Karpas-422 (cell line): Measurements from ENCODE around the gene P2RY4. TPM values are rescaled to one million over a fixed set of nuclear protein-coding genes. Genes with fewer than 3 reads are reported as not detected.

Experiments used
- DNase-seq: peaks from one replicate; pipeline ENCODE4 v3.0.0-alpha.2; 2015
- H2AFZ ChIP-seq: fragments of 200-600 bp; sonication (generic); 2 replicates; pipeline ENCODE4 v1.6.1; 2014; ENCODE audit warnings: antibody characterized with exemption, low read length, mixed read lengths
- H3K27ac ChIP-seq: fragments of 200-600 bp; sonication (generic); 2 replicates; pipeline ENCODE4 v1.5.1; 2014; ENCODE audit warnings: mild to moderate bottlenecking, low read length, moderate library complexity
- H3K27me3 ChIP-seq: fragments of 200-600 bp; sonication (generic); 2 replicates; pipeline ENCODE4 v1.6.1; 2014; ENCODE audit warnings: low read length, mixed read lengths
- H3K36me3 ChIP-seq: fragments of 200-600 bp; sonication (generic); 2 replicates; pipeline ENCODE4 v1.6.1; 2014; ENCODE audit warnings: low read length, mixed read lengths; ENCODE audit not compliant: insufficient read depth
- H3K4me1 ChIP-seq: fragments of 200-600 bp; sonication (generic); 2 replicates; pipeline ENCODE4 v1.6.1; 2014; ENCODE audit warnings: mild to moderate bottlenecking, low read length, mixed read lengths
- H3K4me2 ChIP-seq: fragments of 200-600 bp; sonication (generic); 2 replicates; pipeline ENCODE4 v1.6.1; 2014; ENCODE audit warnings: low read length, low read depth, mild to moderate bottlenecking; ENCODE audit not compliant: poor library complexity, severe bottlenecking
- H3K4me3 ChIP-seq: fragments of 200-600 bp; sonication (generic); 2 replicates; pipeline ENCODE4 v1.5.1; 2014; ENCODE audit warnings: mild to moderate bottlenecking, antibody characterized with exemption, low read length, mixed read lengths
- H3K79me2 ChIP-seq: fragments of 200-600 bp; sonication (generic); 2 replicates; pipeline ENCODE4 v1.6.1; 2014; ENCODE audit warnings: mild to moderate bottlenecking, low read length, mixed read lengths
- H3K9ac ChIP-seq: fragments of 200-600 bp; sonication (generic); 2 replicates; pipeline ENCODE4 v1.6.0; 2014; ENCODE audit warnings: low read length
- H3K9me2 ChIP-seq: fragments of 200-600 bp; sonication (generic), shearing (Covaris generic); replicated peaks from 2 replicates; pipeline ENCODE4 v1.6.0; 2014; ENCODE audit warnings: mild to moderate bottlenecking, low read length, moderate library complexity; ENCODE audit not compliant: insufficient read depth
- H3K9me3 ChIP-seq: fragments of 300-700, 200-600 bp; sonication (generic); 2 replicates; pipeline ENCODE4 v1.6.1; 2014; ENCODE audit warnings: low read length, mixed read lengths
- H4K20me1 ChIP-seq: fragments of 200-600 bp; sonication (generic); 2 replicates; pipeline ENCODE4 v1.6.1; 2014; ENCODE audit warnings: mild to moderate bottlenecking, antibody characterized with exemption, low read length, low read depth; ENCODE audit not compliant: insufficient read depth
- total RNA-seq: library from RNA; depleted of rRNA; stranded (reverse); fragments of >200 nt; shearing (Covaris generic); gene quantifications from 2 replicates; pipeline ENCODE4 v1.2.3, GENCODE V29; 2014; ENCODE audit warnings: low replicate concordance; rRNA removed

Gene P2RY4
- not detected in 2 replicates for total RNA-seq

DNA sequence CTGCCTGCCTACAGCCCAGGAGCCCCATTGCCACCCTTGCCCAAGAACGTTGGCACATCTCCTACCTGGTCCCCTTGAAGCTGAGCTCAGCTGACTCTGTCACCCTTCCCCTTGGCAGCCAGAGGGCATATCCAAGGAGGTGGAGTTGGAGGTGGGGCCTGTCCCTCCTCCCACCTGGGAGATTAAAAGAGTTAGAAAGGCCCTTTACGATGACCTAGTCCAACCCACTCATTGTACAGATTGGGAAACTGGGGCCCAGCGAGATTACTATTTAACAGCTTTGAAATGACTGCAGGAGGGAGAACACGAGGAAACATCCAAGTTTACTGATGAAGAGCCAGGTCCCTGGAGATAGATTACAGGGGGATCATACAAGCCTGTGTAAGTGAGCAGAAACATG is at the start of gene P2RY4:
Gene P2RY4 (minus strand): TSS at position 101 of the 400 bp plus-strand sequence. CDS start 580 bp downstream, outside the sequence.
- Histone ChIP-seq H3K4me2 (no peak within 1 kb of the TSS), H3K9me3 (no peaks in the 10 kb centered on the region), H3K4me1 (no peaks in the 10 kb centered on the region), H3K4me3 (no peak within 1 kb of the TSS), H3K27ac (no peak within 1 kb of the TSS), H3K79me2 (no peaks in the 10 kb centered on the region), H3K9me2 (no peaks in the 10 kb centered on the region), H4K20me1 (no peaks in the 10 kb centered on the region), H3K27me3 (no peaks in the 10 kb centered on the region), H3K9ac (no peak within 1 kb of the TSS), H3K36me3 (no peaks in the 10 kb centered on the region), H2AFZ (no peak within 1 kb of the TSS)
- DNase-seq, result no peak

DNA sequence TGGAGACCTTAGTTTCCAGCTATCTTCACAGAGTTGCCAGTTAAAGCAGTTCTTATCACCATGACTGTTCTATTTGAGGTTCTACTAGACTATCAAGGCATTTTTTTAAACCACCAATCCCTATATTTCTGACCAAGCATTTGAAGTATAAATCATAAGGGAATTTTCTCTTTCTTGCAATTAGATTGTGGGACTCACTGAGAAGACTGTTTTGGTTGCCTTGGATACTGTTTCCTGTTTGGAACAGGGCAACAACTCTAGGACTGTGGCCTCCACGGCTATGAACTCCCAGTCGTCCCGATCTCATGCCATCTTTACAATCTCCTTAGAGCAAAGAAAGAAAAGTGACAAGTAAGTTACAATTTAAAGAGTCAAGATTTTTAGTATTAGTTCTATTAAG is 41.7 kb upstream of the P2RY4 start:
- Histone ChIP-seq H4K20me1 (no peaks in the 10 kb centered on the region), H3K9me3 (no peaks in the 10 kb centered on the region), H3K9ac (no peak overlapping the region), H2AFZ (no peak overlapping the region), H3K79me2 (peaks cover 15% of the 10 kb centered on the region), H3K4me1 (no peaks in the 10 kb centered on the region), H3K36me3 (peaks cover 41% of the 10 kb centered on the region; the same call in 1 of the 2 replicates), H3K4me2 (no peak overlapping the region), H3K27me3 (no peaks in the 10 kb centered on the region), H3K27ac (no peak overlapping the region), H3K9me2 (no peaks in the 10 kb centered on the region), H3K4me3 (no peak overlapping the region)
- no peak for DNase-seq

DNA sequence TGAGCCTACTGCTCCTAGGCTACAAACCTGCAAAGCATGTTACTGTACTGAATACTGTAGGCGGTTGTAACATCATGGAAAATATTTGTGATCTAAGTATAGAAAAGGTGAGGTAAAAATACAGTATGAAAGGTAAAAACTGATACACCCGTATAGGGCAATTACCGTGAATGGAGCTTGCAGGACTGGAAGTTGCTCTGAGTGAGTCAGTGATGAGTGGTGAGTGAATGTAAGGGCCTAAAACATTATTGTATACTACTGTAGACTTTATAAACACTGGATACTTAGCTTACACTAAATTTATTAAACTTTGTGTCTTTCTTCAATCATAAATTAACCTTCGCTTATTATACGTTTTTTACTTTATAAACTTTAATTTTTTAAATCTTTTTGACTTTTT is 33.6 kb upstream of the P2RY4 start:
- H3K4me1 ChIP-seq, result peaks cover 28% of the 10 kb centered on the region
- peaks cover 10% of the 10 kb centered on the region; the same call in 1 of the 2 replicates for H3K36me3 ChIP-seq
- no peaks in the 10 kb centered on the region for H3K9me2 ChIP-seq
- no peaks in the 10 kb centered on the region for H3K27me3 ChIP-seq
- H3K4me2 ChIP-seq, result no peak overlapping the region
- peaks cover 58% of the 10 kb centered on the region for H3K79me2 ChIP-seq
- DNase-seq, result no peak
- H3K4me3 ChIP-seq, result no peak overlapping the region
- no peak overlapping the region for H3K27ac ChIP-seq
- no peaks in the 10 kb centered on the region for H3K9me3 ChIP-seq
- no peak overlapping the region for H3K9ac ChIP-seq
- peak overlapping the region; percentile 16; the same call in 1 of the 2 replicates for H2AFZ ChIP-seq
- H4K20me1 ChIP-seq, result no peaks in the 10 kb centered on the region

DNA sequence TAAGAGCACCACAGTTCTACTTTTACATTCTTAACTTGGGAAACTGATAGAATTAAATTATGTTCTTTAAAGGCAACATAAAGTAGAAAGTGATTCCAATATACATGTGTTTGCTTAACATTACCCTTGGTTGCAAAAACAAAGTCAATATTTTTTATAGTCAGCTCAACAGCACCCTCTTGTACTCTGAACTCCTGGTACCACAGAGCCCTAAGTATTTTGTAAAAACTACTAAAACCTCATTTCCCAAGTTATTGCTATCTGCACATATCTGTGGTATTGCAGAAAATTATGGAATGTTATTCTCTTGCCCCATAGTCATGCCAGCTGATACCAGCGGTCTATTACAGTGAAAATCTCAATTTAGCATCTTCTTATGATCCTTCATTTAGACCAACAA is 32.8 kb upstream of the P2RY4 start:
- peak overlapping the region; percentile 70 for H3K4me2 ChIP-seq
- no peak for DNase-seq

DNA sequence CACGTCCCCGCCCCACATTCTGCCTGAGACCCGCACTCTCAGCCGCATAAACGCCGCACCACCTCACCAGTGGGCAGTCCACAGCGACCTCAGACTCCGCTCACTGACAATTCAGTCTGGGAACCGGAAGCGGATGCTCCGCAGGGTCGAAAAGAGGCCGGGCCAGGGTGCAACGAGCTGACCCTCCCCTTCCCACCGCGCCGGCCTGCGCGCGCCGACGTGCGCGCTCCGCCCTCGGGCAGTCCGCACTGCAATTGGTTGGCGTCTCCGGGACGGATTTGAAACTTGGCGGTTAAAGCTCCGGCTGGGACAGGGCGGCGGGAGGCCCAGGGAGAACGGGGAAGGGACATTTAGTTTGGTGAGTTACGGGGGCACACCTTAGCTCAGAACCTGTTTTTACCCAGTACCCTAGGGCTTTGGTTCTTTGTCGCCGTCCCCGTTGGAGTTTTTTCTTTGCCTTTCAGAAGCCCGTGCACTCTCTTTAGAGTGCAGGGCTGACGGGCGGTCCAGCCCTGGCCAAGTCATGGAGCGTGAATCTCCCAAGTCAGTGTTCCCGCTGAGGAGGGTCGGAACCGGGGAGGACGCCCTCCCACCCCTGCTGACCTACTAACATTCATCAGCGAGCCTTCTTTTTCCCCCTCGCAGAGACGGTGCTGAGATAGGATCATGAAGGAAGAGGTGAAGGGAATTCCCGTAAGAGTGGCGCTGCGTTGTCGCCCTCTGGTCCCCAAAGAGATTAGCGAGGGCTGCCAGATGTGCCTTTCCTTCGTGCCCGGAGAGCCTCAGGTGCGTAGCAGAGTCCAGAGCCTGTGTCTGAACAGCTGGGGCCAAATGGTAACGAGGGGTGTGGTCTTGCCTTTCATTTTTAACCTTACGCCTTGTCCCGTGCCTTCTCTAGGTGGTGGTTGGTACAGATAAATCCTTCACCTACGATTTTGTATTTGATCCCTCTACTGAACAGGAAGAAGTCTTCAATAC is 30.1 kb upstream of the P2RY4 start, which contains the start of the genes KIF4A and PDZD11:
Gene KIF4A (plus strand): TSS at position 312 of the 978 bp plus-strand sequence. CDS start 355 bp downstream, at position 667.
Gene PDZD11 (minus strand): TSS at position 135 of the 978 bp plus-strand sequence. CDS start 586 bp downstream, outside the sequence.
- no peaks in the 10 kb centered on the region for H3K9me3 ChIP-seq

More for the DNA sequence above, 32.8 kb upstream of the P2RY4 start:
- H3K27ac ChIP-seq, result no peak overlapping the region
- H3K4me1 ChIP-seq, result peaks cover 28% of the 10 kb centered on the region
- H4K20me1 ChIP-seq, result no peaks in the 10 kb centered on the region
- no peak overlapping the region for H3K9ac ChIP-seq
- H3K27me3 ChIP-seq, result no peaks in the 10 kb centered on the region
- peaks cover 10% of the 10 kb centered on the region; the same call in 1 of the 2 replicates for H3K36me3 ChIP-seq
- H3K79me2 ChIP-seq, result peaks cover 58% of the 10 kb centered on the region
- H3K9me3 ChIP-seq, result no peaks in the 10 kb centered on the region
- H2AFZ ChIP-seq, result no peak overlapping the region
- H3K9me2 ChIP-seq, result no peaks in the 10 kb centered on the region
- H3K4me3 ChIP-seq, result no peak overlapping the region

DNA sequence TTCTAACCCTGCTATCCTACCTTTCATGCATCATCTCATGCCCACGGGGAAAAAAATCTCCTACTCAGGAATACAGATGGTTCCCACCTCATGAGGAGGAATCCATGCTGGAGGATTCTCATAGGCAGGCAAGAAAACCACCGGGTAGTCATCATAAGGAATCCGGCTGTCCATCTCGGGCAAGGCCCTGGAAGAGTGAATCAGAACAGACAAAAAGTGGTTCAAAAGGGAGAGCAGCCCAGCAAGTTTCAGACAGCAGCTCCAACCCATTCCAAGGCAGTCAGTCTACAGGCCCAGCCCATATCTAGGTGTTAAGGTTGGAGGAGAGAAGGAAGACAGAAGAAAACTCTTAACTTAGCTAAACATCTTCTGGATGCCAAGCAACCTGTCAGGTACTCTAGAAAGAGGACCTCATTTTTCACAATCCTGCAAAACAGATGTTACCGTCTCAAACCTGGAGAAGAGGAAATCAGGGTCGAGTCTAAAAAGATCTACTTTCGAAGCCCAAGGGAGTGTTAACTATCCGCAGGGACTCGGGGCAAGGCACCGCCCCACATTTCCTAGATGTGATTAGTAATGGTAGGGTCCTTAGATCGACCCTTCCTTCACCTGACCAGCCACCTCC is 29.3 kb upstream of the P2RY4 start:
- no peak for DNase-seq
- Histone ChIP-seq H3K9me2 (no peaks in the 10 kb centered on the region), H3K79me2 (peaks cover 44% of the 10 kb centered on the region), H3K4me1 (peaks cover 28% of the 10 kb centered on the region), H2AFZ (no peak overlapping the region), H3K9me3 (no peaks in the 10 kb centered on the region), H3K4me2 (peak overlapping the region; percentile 66), H3K36me3 (peaks cover 11% of the 10 kb centered on the region; the same call in 1 of the 2 replicates), H3K9ac (peak overlapping the region; percentile 66), H4K20me1 (no peaks in the 10 kb centered on the region), H3K27me3 (no peaks in the 10 kb centered on the region), H3K27ac (no peak overlapping the region), H3K4me3 (peak overlapping the region; percentile 72)

More for the DNA sequence above, 30.1 kb upstream of the P2RY4 start, which contains the start of the genes KIF4A and PDZD11:
- H3K4me2 ChIP-seq, result peak within 1 kb of the TSS; percentile 70
- peaks cover 15% of the 10 kb centered on the region; the same call in 1 of the 2 replicates for H3K36me3 ChIP-seq
- peak within 1 kb of the TSS; percentile 72 for H3K4me3 ChIP-seq
- H3K9me2 ChIP-seq, result no peaks in the 10 kb centered on the region
- peaks cover 28% of the 10 kb centered on the region for H3K4me1 ChIP-seq
- peak within 1 kb of the TSS; percentile 44; the same call in 1 of the 2 replicates for H2AFZ ChIP-seq
- peak; percentile 94 for DNase-seq
- H3K9ac ChIP-seq, result peak within 1 kb of the TSS; percentile 78
- peaks cover 50% of the 10 kb centered on the region for H3K79me2 ChIP-seq
- H3K27me3 ChIP-seq, result no peaks in the 10 kb centered on the region
- H3K27ac ChIP-seq, result peak within 1 kb of the TSS; percentile 56; the same call in 1 of the 2 replicates
- H4K20me1 ChIP-seq, result no peaks in the 10 kb centered on the region

DNA sequence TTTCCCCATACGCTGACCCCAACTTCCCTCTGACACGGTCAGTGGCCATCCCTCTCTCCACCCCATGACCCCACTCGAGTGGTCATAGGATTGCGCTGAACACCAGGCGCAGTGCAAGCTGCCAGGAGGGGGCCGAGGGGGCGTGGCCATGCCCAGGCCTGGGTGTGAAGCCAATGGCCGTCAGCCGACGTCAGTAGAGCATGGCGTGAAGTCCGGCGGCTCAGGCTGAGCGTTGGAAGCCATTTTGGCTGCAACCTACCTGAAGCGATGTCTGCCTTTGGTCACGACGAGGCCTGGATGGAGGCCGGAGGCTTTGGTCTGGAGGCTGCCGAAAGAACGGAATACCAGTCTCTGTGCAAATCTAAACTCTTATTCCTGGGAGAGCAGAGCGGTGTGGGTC is 21.9 kb upstream of the P2RY4 start, which contains the start of gene RAB41:
Gene RAB41 (plus strand): TSS at position 222 of the 400 bp plus-strand sequence. CDS start 46 bp downstream, at position 268.
- no peaks in the 10 kb centered on the region for H3K9me2 ChIP-seq
- no peak within 1 kb of the TSS for H3K4me3 ChIP-seq
- H3K79me2 ChIP-seq, result no peaks in the 10 kb centered on the region
- H3K4me2 ChIP-seq, result no peak within 1 kb of the TSS
- H3K9ac ChIP-seq, result no peak within 1 kb of the TSS
- no peaks in the 10 kb centered on the region for H3K27me3 ChIP-seq
- no peak within 1 kb of the TSS for H2AFZ ChIP-seq
- no peak for DNase-seq
- peaks cover 5% of the 10 kb centered on the region; the same call in 1 of the 2 replicates for H3K36me3 ChIP-seq
- no peaks in the 10 kb centered on the region for H3K9me3 ChIP-seq
- H3K27ac ChIP-seq, result no peak within 1 kb of the TSS
- H4K20me1 ChIP-seq, result no peaks in the 10 kb centered on the region
- H3K4me1 ChIP-seq, result no peaks in the 10 kb centered on the region
